HG02763 (cell line): ENCODE results near the gene REV1.

Experiments
- ATAC-seq: cut with Tn5 transposase; IDR thresholded peaks from one replicate; pipeline ENCODE4 v1.9.1; 2021; ENCODE audit warnings: mild to moderate bottlenecking, moderate library complexity; ENCODE audit not compliant: unreplicated experiment

Gene REV1

GRCh38 chr2:99404797-99405669 is 84.8 kb downstream of the REV1 start:
- ATAC-seq, result no peak

GRCh38 chr2:99404039-99404796 is 85.6 kb downstream of the REV1 start:
- ATAC-seq, result no peak

GRCh38 chr2:99403524-99403923 is 86.3 kb downstream of the REV1 start:
- ATAC-seq, result no peak

GRCh38 chr2:99403084-99403483 is 86.7 kb downstream of the REV1 start:
- ATAC-seq, result no peak

GRCh38 chr2:99401841-99402240 is 88.0 kb downstream of the REV1 start:
- ATAC-seq, result no peak

GRCh38 chr2:99399795-99400194 is 90.0 kb downstream of the REV1 start:
- ATAC-seq, result no peak

GRCh38 chr2:99399063-99399462 is 90.8 kb downstream of the REV1 start:
- ATAC-seq, result no peak

- ATAC-seq, result no peak
Measured at GRCh38 chr2:99398303-99398702, 91.5 kb downstream of the REV1 start.

- ATAC-seq, result no peak
Measured at GRCh38 chr2:99397266-99397920, 92.4 kb downstream of the REV1 start.

- no peak for ATAC-seq
Measured at GRCh38 chr2:99395589-99396130, 94.2 kb downstream of the REV1 start.

- ATAC-seq, result no peak
Measured at GRCh38 chr2:99389946-99390345, 99.9 kb downstream of the REV1 start.

- no peak for ATAC-seq
Measured at GRCh38 chr2:99389371-99389770, 100.4 kb downstream of the REV1 start.

GRCh38 chr2:99388892-99389291 is 100.9 kb downstream of the REV1 start:
- no peak for ATAC-seq

- ATAC-seq, result no peak
Measured at GRCh38 chr2:99386011-99386410, 103.8 kb downstream of the REV1 start.

- ATAC-seq, result no peak
Measured at GRCh38 chr2:99382143-99382542, 107.7 kb downstream of the REV1 start.

- no peak for ATAC-seq
Measured at GRCh38 chr2:99380376-99381010, 109.3 kb downstream of the REV1 start.

GRCh38 chr2:99377879-99378278 is 111.9 kb downstream of the REV1 start:
- no peak for ATAC-seq

- no peak for ATAC-seq
Measured at GRCh38 chr2:99376254-99376864, 113.5 kb downstream of the REV1 start.

GRCh38 chr2:99374747-99375146 is 115.1 kb downstream of the REV1 start:
- ATAC-seq, result no peak

GRCh38 chr2:99373144-99373543 is 116.7 kb downstream of the REV1 start:
- ATAC-seq, result no peak
